ENCODE results near the gene CST5. TPM values are rescaled to one million over a fixed set of nuclear protein-coding genes. Genes with fewer than 3 reads are reported as not detected.
A peak's percentile ranks its signal among the peaks of the same experiment; 100 is the strongest.

Gene CST5, protein sequence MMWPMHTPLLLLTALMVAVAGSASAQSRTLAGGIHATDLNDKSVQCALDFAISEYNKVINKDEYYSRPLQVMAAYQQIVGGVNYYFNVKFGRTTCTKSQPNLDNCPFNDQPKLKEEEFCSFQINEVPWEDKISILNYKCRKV
- not detected for total RNA-seq
- not detected for total RNA-seq (2013)
- total RNA-seq: 0 reads per million in 29 experiments

DNA sequence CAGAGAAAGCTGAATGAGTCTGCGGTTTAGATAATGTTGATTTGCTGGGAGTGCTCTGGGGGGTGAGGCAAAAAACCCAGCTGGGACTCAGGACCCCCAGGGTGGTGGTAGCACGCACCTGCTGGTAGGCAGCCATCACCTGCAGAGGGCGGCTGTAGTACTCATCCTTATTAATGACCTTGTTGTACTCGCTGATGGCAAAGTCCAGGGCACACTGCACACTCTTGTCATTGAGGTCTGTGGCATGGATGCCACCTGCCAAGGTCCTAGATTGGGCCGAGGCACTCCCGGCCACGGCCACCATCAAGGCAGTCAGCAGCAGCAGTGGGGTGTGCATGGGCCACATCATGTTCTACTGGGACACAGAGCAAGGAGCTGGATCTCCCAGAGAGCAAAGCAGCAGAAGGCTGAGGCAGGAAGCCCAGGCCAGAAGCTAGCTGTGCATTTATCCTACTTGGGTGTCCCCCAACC is at the start of gene CST5:
CST5 (minus strand) TSS at position 421 of the 471 bp plus-strand sequence; CDS start at position 349, 72 bp downstream.
- ATAC-seq (replicated peaks in 1 of 4) (no peak), DNase-seq (no peak)
- peaks cover 3 to 22% (median 3%) of the 10 kb centered on the region in 3 donors for H3K4me1 Mint-ChIP-seq
- Histone ChIP-seq H3K4me3 (ENCODE audit: control insufficient read depth in 1 of 2, extremely low read depth in 1 of 2, low read length in 1 of 2) (no peak within 1 kb of the TSS), H3K9me3 (no peaks in the 10 kb centered on the region), H3K4me1 (ENCODE audit: control insufficient read depth in 1 of 2, extremely low read depth in 1 of 2, insufficient read depth in 2 of 2, low read length in 2 of 2) (peaks cover 3 to 7% of the 10 kb centered on the region in 2 experiments), H3K27me3 (replicated peaks in 1 of 2; ENCODE audit: control insufficient read depth in 2 of 2, extremely low read depth in 1 of 2, insufficient read depth in 2 of 2, low read length in 1 of 2) (peaks cover 0 to 29% of the 10 kb centered on the region in 2 experiments), H3K36me3 (ENCODE audit: control insufficient read depth in 2 of 2, extremely low read depth in 1 of 2, insufficient read depth in 1 of 2, low read length in 1 of 2) (peaks cover 0 to 4% of the 10 kb centered on the region in 2 donors), H3K27ac (ENCODE audit: low read length) (no peak within 1 kb of the TSS)
- H3K36me3 Mint-ChIP-seq: no peaks in the 10 kb centered on the region
- WGBS (ENCODE audit: insufficient coverage): 85% methylated on average over 7 of the region's 7 CpGs
- H3K4me3 Mint-ChIP-seq: no peak within 1 kb of the TSS
- CTCF ChIA-PET: no interaction called here
- H3K9me3 Mint-ChIP-seq: no peaks in the 10 kb centered on the region
- H3K27ac Mint-ChIP-seq: no peak within 1 kb of the TSS
- POLR2A ChIA-PET: no interaction called here
- H3K27me3 Mint-ChIP-seq: peaks cover 0 to 12% of the 10 kb centered on the region in 2 donors

DNA sequence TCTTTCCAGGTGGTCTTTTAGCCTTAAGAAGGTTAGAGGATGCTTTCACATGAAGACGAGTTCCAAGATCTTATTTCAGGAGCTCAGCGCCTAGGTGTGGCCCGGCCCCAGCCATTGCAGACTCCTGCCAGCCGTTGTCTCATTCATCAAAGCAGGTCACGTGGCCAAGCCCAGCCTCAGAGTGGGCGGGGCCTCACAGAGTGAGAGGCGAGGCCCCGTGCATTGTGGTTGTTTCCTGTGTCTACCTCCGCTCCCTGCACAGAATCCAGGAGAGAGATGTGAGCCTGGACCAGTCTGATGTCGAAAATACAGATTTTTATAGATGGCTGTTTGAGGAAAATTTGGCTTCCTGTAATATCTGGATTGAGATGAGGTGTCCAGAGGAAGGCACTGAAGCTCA is 49.2 kb upstream of the CST5 start:
- ATAC-seq (replicated peaks in 1 of 4) (peak; percentile 67 to 98 (median 82)), DNase-seq (peak in 33 of 35 experiments; percentile 16 to 70 (median 46))
- H3K4me3 Mint-ChIP-seq: peak overlapping the region in 2 of 3 donors; percentile 17 to 51

DNA sequence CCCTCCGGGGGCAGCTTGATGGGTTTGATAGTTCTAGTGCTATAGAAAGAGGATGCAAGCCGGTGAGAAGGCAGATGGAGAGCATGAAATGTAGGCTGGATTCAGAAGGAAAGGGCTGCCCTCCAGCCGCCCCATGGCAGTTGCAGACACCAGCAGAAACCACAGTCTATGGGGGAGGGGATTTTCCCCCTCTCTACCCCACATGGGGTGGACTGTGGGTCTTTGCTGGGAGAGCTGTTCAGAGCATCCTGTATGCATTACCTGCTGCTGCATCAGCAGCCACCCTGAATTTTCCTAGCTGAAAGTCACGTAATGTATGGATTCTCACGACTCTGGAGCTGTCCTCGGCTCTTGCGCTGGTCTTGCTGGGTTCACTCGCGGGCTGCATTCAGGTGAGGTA is 48.8 kb upstream of the CST5 start:
- Histone ChIP-seq H3K27ac (ENCODE audit: low read length) (peak overlapping the region; percentile 10), H3K4me3 (ENCODE audit: control insufficient read depth in 1 of 2, extremely low read depth in 1 of 2, low read length in 1 of 2) (peak overlapping the region in 1 of 2 donors; percentile 11), H3K9me3 (no peaks in the 10 kb centered on the region), H3K27me3 (replicated peaks in 1 of 2; ENCODE audit: control insufficient read depth in 2 of 2, extremely low read depth in 1 of 2, insufficient read depth in 2 of 2, low read length in 1 of 2) (no peaks in the 10 kb centered on the region), H3K4me1 (ENCODE audit: control insufficient read depth in 1 of 2, extremely low read depth in 1 of 2, insufficient read depth in 2 of 2, low read length in 2 of 2) (peaks cover 11 to 52% of the 10 kb centered on the region in 2 experiments), H3K36me3 (ENCODE audit: control insufficient read depth in 2 of 2, extremely low read depth in 1 of 2, insufficient read depth in 1 of 2, low read length in 1 of 2) (no peaks in the 10 kb centered on the region)
- peaks cover 28 to 42% (median 40%) of the 10 kb centered on the region in 3 donors for H3K4me1 Mint-ChIP-seq
- DNase-seq: no peak
- WGBS (ENCODE audit: insufficient coverage): 93% methylated on average over 6 of the region's 9 CpGs
- peak overlapping the region in 2 of 3 donors; percentile 17 to 51 for H3K4me3 Mint-ChIP-seq
- ATAC-seq (replicated peaks in 1 of 4): peak in 1 of 4 experiments; percentile 19
- ChIA-PET CTCF (interaction anchor here (1.0 to 1.2 kb wide), 2 partner anchors 9 kb away, joined by 3 to 5 read pairs; no protein-coding TSS in a partner anchor), POLR2A (no interaction called here)
- no peaks in the 10 kb centered on the region for H3K27me3 Mint-ChIP-seq
- H3K9me3 Mint-ChIP-seq: peaks cover 5 to 15% (median 10%) of the 10 kb centered on the region in 3 donors
- H3K36me3 Mint-ChIP-seq: peaks cover 3% of the 10 kb centered on the region
- peak overlapping the region in 1 of 2 donors; percentile 43 for H3K27ac Mint-ChIP-seq

More for the DNA sequence above, 49.2 kb upstream of the CST5 start:
- peak overlapping the region; percentile 10 for H3K27ac ChIP-seq (ENCODE audit: low read length)
- no peaks in the 10 kb centered on the region for H3K9me3 ChIP-seq
- H3K4me3 ChIP-seq (ENCODE audit: control insufficient read depth in 1 of 2, extremely low read depth in 1 of 2, low read length in 1 of 2): peak overlapping the region; percentile 11 to 27
- Mint-ChIP-seq H3K36me3 (peaks cover 3% of the 10 kb centered on the region), H3K9me3 (peaks cover 5 to 15% (median 10%) of the 10 kb centered on the region in 3 donors), H3K4me1 (peaks cover 28 to 42% (median 40%) of the 10 kb centered on the region in 3 donors), H3K27ac (peak overlapping the region in 1 of 2 donors; percentile 43), H3K27me3 (no peaks in the 10 kb centered on the region)
- ChIA-PET POLR2A (no interaction called here), CTCF (interaction anchor here (0.9 to 1.2 kb wide), 3 partner anchors 9 to 69 kb away, joined by 3 to 5 read pairs (median 3); no protein-coding TSS in a partner anchor)
- no peaks in the 10 kb centered on the region for H3K36me3 ChIP-seq (ENCODE audit: control insufficient read depth in 2 of 2, extremely low read depth in 1 of 2, insufficient read depth in 1 of 2, low read length in 1 of 2)
- H3K4me1 ChIP-seq (ENCODE audit: control insufficient read depth in 1 of 2, extremely low read depth in 1 of 2, insufficient read depth in 2 of 2, low read length in 2 of 2): peaks cover 11 to 49% of the 10 kb centered on the region in 2 experiments
- H3K27me3 ChIP-seq (replicated peaks in 1 of 2; ENCODE audit: control insufficient read depth in 2 of 2, extremely low read depth in 1 of 2, insufficient read depth in 2 of 2, low read length in 1 of 2): no peaks in the 10 kb centered on the region
- 14% methylated on average over 6 of the region's 10 CpGs for WGBS (ENCODE audit: insufficient coverage)

DNA sequence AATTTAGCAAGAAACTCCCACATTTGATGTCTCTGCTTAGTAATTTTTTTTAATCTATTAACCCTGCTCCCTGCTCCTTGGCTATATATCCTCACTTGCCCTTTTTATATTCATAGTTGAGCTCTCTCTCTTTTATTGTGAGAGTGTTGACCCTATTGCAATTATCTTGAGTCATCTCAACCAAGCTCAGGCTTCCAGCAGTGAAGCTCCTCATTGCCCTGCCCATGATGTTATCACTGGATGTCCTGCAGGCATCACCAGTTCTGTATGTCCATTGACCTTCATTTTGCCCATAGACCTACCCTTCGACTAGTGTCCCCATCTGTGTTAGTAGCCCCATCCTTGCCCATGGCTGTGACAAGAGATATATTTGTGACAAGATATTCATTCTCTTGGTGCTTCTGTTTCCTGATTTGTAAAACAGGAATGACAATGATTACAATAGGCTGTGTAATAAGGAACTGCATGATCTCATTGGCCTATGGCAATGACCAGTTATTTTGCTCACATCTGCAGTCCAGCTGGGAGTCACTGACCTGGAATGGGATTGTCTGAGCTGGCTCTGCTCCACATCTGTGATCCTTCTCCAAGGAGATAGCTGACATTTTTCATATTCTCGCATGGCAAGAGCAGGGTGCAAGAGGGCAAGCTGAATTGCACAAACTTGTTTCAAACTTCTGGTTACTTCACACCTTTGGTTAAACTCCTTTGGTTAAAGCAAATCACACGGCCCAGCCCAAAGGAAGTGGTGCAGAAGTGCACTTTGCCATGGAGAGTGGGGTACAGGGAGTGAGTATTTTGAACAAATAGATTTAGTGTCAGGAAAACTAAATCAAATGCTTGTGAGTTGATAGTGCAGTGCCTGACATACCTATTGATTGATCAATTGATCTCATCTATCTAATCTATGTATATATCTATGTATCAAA is 47.7 kb upstream of the CST5 start:
- H3K9me3 ChIP-seq: no peaks in the 10 kb centered on the region
- ChIA-PET POLR2A (no interaction called here), CTCF (interaction anchor here (0.5 to 2.0 kb wide), 2 partner anchors 10 to 1151 kb away, joined by 4 to 6 read pairs; no protein-coding TSS in a partner anchor)
- DNase-seq (peak in 2 of 35 experiments; percentile 17 to 37), ATAC-seq (replicated peaks in 1 of 4) (peak in 1 of 4 experiments; percentile 38)
- H3K4me1 ChIP-seq (ENCODE audit: control insufficient read depth in 1 of 2, extremely low read depth in 1 of 2, insufficient read depth in 2 of 2, low read length in 2 of 2): peaks cover 11 to 55% of the 10 kb centered on the region in 2 experiments
- no peak overlapping the region for H3K4me3 Mint-ChIP-seq
- peaks cover 5 to 15% (median 10%) of the 10 kb centered on the region in 3 donors for H3K9me3 Mint-ChIP-seq
- WGBS (ENCODE audit: insufficient coverage): 0% methylated on average over 1 of the region's 3 CpGs
- H3K36me3 ChIP-seq (ENCODE audit: control insufficient read depth in 2 of 2, extremely low read depth in 1 of 2, insufficient read depth in 1 of 2, low read length in 1 of 2): no peaks in the 10 kb centered on the region
- H3K27ac ChIP-seq (ENCODE audit: low read length): no peak overlapping the region
- H3K4me1 Mint-ChIP-seq: peaks cover 28 to 45% (median 42%) of the 10 kb centered on the region in 3 donors
- H3K27me3 Mint-ChIP-seq: no peaks in the 10 kb centered on the region
- no peak overlapping the region for H3K27ac Mint-ChIP-seq
- no peak overlapping the region for H3K4me3 ChIP-seq (ENCODE audit: control insufficient read depth in 1 of 2, extremely low read depth in 1 of 2, low read length in 1 of 2)
- peaks cover 3% of the 10 kb centered on the region for H3K36me3 Mint-ChIP-seq
- no peaks in the 10 kb centered on the region for H3K27me3 ChIP-seq (replicated peaks in 1 of 2; ENCODE audit: control insufficient read depth in 2 of 2, extremely low read depth in 1 of 2, insufficient read depth in 2 of 2, low read length in 1 of 2)

DNA sequence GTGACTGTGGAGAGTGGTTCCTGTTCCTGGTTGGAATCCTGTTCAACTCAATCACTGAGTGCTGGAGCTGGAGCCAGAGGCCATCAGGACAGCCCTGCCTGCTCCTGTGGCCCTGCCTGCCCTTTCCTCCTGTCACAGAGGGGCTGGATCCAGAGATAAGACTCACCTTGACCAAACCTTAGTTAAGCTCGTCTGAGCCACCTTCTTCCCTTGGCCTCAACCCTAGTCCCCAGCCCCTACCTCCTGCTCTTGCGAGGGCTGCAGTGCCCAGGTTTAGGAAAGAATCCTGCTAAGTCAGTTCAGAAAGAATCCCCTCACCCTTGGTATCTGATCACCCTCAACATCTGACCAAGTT is 47.0 kb upstream of the CST5 start:
- ChIA-PET POLR2A (no interaction called here), CTCF (interaction anchor here (0.5 to 2.0 kb wide), 2 partner anchors 11 to 1152 kb away, joined by 4 to 6 read pairs; no protein-coding TSS in a partner anchor)
- H3K27ac ChIP-seq (ENCODE audit: low read length): no peak overlapping the region
- peaks cover 5 to 15% (median 10%) of the 10 kb centered on the region in 3 donors for H3K9me3 Mint-ChIP-seq
- WGBS (ENCODE audit: insufficient coverage): 100% methylated on average over 2 of the region's 2 CpGs
- H3K27ac Mint-ChIP-seq: no peak overlapping the region
- no peaks in the 10 kb centered on the region for H3K9me3 ChIP-seq
- no peaks in the 10 kb centered on the region for H3K36me3 ChIP-seq (ENCODE audit: control insufficient read depth in 2 of 2, extremely low read depth in 1 of 2, insufficient read depth in 1 of 2, low read length in 1 of 2)
- peaks cover 28 to 52% (median 46%) of the 10 kb centered on the region in 3 donors for H3K4me1 Mint-ChIP-seq
- DNase-seq (no peak), ATAC-seq (replicated peaks in 1 of 4) (no peak)
- H3K27me3 ChIP-seq (replicated peaks in 1 of 2; ENCODE audit: control insufficient read depth in 2 of 2, extremely low read depth in 1 of 2, insufficient read depth in 2 of 2, low read length in 1 of 2): no peaks in the 10 kb centered on the region
- H3K4me3 ChIP-seq (ENCODE audit: control insufficient read depth in 1 of 2, extremely low read depth in 1 of 2, low read length in 1 of 2): no peak overlapping the region
- H3K4me1 ChIP-seq (ENCODE audit: control insufficient read depth in 1 of 2, extremely low read depth in 1 of 2, insufficient read depth in 2 of 2, low read length in 2 of 2): peaks cover 11 to 59% of the 10 kb centered on the region in 2 experiments
- no peak overlapping the region for H3K4me3 Mint-ChIP-seq
- peaks cover 3% of the 10 kb centered on the region for H3K36me3 Mint-ChIP-seq
- H3K27me3 Mint-ChIP-seq: no peaks in the 10 kb centered on the region
